Measurements from ENCODE around the gene PPP1R9A. TPM values are rescaled to one million over a fixed set of nuclear protein-coding genes. Genes with fewer than 3 reads are reported as not detected.

The PPP1R9A gene
- total and polyA plus RNA-seq, 10 of the 15 experiments (the other 5 are each of a cell fraction or from before 2014, with no cell fraction given), result 0.04 to 0.12 TPM; not detected in 8

- no peak for TF ChIP-seq E2F8 (IDR thresholded peaks at IDR 0.05; ENCODE audit: low read depth, partially characterized antibody)
- no peak for TF ChIP-seq RFX5 (IDR thresholded peaks at IDR 0.05; ENCODE audit: low read depth, low read length)
- TF ChIP-seq TCF3 (IDR thresholded peaks at IDR 0.05; ENCODE audit: borderline replicate concordance, insufficient read depth, low read depth, low read length), result no peak
- TF ChIP-seq ATF2 (IDR thresholded peaks at IDR 0.05; ENCODE audit: low read length), result no peak
- no peak for TF ChIP-seq HDAC2 (IDR thresholded peaks at IDR 0.05)
These were observed 262.3 kb downstream of the PPP1R9A start (continued) for GRCh38 chr7:95169678-95170077.

- H3K36me3 ChIP-seq (ENCODE audit: control insufficient read depth in 2 of 2, insufficient read depth in 2 of 2, low read length in 1 of 2), result no peaks in the 10 kb centered on the region
- no peaks in the 10 kb centered on the region for H4K20me1 ChIP-seq (ENCODE audit: control insufficient read depth, insufficient read depth)
- POLR2A ChIA-PET, result no interaction called here
- FAIRE-seq, result no peak
- H2AFZ ChIP-seq (ENCODE audit: control insufficient read depth, low read depth, low read length), result no peak overlapping the region
- H3K9ac ChIP-seq (ENCODE audit: control insufficient read depth, insufficient read depth, low read length), result no peak overlapping the region
- in situ Hi-C loops (cut with MboI), result no loop called here
- SMC1A ChIA-PET (ENCODE audit: uncharacterized antibody, unreplicated experiment), result no interaction called here
- H3K4me2 ChIP-seq (ENCODE audit: control insufficient read depth, insufficient read depth), result no peak overlapping the region
- intact Hi-C loops (cut with micrococcal nuclease; ENCODE audit: unreplicated experiment), result no loop called here
- no TSS peak for BruUV-seq (replicated peaks)
- WGBS (ENCODE audit: insufficient coverage, insufficient replicate concordance, low lambda C conversion rate, missing lambda C conversion rate), result 4% methylated on average over 1 of the region's 1 CpG
- ATAC-seq, result no peak
- RAD21 ChIA-PET (ENCODE audit: unreplicated experiment), result no interaction called here
- no peaks in the 10 kb centered on the region for H3K9me3 ChIP-seq (replicated peaks; ENCODE audit: control insufficient read depth, insufficient read depth, low read length)
- no peak for DNase-seq (ENCODE audit: low read depth, low spot score)
- no peak overlapping the region for H3K27ac ChIP-seq (ENCODE audit: control insufficient read depth, insufficient read depth)
- no peaks in the 10 kb centered on the region for H3K4me1 ChIP-seq (ENCODE audit: control insufficient read depth, insufficient read depth, low read length)
- CTCF ChIA-PET, result no interaction called here
- no peaks in the 10 kb centered on the region for H3K27me3 ChIP-seq (replicated peaks in 1 of 2; ENCODE audit: control insufficient read depth in 2 of 2, insufficient read depth in 2 of 2, low read length in 1 of 2)
- H3K79me2 ChIP-seq (ENCODE audit: control insufficient read depth, insufficient read depth, low read length), result no peaks in the 10 kb centered on the region
- H3K4me3 ChIP-seq, result no peak overlapping the region
- TF ChIP-seq RUNX3 (IDR thresholded peaks at IDR 0.05; ENCODE audit: low read length) (no peak), RFX5 (IDR thresholded peaks at IDR 0.05; ENCODE audit: low read depth, low read length) (no peak), NFXL1 (IDR thresholded peaks at IDR 0.05; ENCODE audit: borderline replicate concordance) (no peak), ZBTB40 (IDR thresholded peaks at IDR 0.05; ENCODE audit: borderline replicate concordance) (no peak), SREBF2 (IDR thresholded peaks at IDR 0.05; ENCODE audit: low read length) (no peak), FOXM1 (IDR thresholded peaks at IDR 0.05; ENCODE audit: low read depth, low read length) (no peak), TARDBP (IDR thresholded peaks at IDR 0.05; ENCODE audit: borderline replicate concordance) (no peak), CBX3 (IDR thresholded peaks at IDR 0.05; ENCODE audit: borderline replicate concordance, low read depth) (no peak)
These were observed 265.0 kb downstream of the PPP1R9A start for GRCh38 chr7:95172420-95172819.

Data from GM12878 (cell line).